Mammary epithelial cell (primary cell): ENCODE results near the gene GALNTL6.

Experiments used
- CTCF ChIP-seq, 2 donors: IDR thresholded peaks in 1 of 2; conservative IDR thresholded peaks in 1 of 2; 2 replicates each; pipeline ENCODE4 v1.5.1; 2011 to 2012; ENCODE audit warnings: inconsistent platforms in 2 of 2, low read length in 2 of 2, mild to moderate bottlenecking in 2 of 2, control low read depth in 1 of 2, low read depth in 1 of 2; ENCODE audit not compliant: insufficient read depth in 1 of 2; ENCODE audit errors: extremely low read depth in 1 of 2
- EZH2 ChIP-seq: IDR thresholded peaks from 2 replicates; pipeline ENCODE4 v1.6.1; 2012; ENCODE audit warnings: low read length, inconsistent platforms, borderline replicate concordance

- TF ChIP-seq EZH2 (no peak), CTCF (conservative IDR thresholded peaks at IDR 0.05 in 1 of 2, IDR thresholded peaks at IDR 0.05 in 1 of 2; ENCODE audit: extremely low read depth in 1 of 2, insufficient read depth in 1 of 2, low read depth in 1 of 2, low read length in 2 of 2) (no peak)
Observed at GRCh38 chr4:172822331-172822730, 1009.1 kb downstream of the GALNTL6 start.
